ENCODE results near the gene ANTKMT. TPM values are rescaled to one million over a fixed set of nuclear protein-coding genes. Genes with fewer than 3 reads are reported as not detected.

ANTKMT gene
- total RNA-seq, 1 donor from 2014 or later, result 22.6 TPM

GRCh38 chr16:710500-711075 is 10.4 kb upstream of the ANTKMT start:
- peaks cover 8% of the 10 kb centered on the region for H3K4me1 Mint-ChIP-seq (ENCODE audit: low read depth, unreplicated experiment)
- H3K79me2 ChIP-seq (ENCODE audit: insufficient read depth, low read length), result no peaks in the 10 kb centered on the region

GRCh38 chr16:711084-711483 is 9.9 kb upstream of the ANTKMT start:
- peaks cover 8% of the 10 kb centered on the region for H3K4me1 Mint-ChIP-seq (ENCODE audit: low read depth, unreplicated experiment)
- TF ChIP-seq CTCF (IDR thresholded peaks at IDR 0.05; ENCODE audit: insufficient read depth, low read depth, low read length) (no peak), EZH2 (IDR thresholded peaks at IDR 0.05; ENCODE audit: insufficient read depth, low read length) (no peak)
- no peaks in the 10 kb centered on the region for H3K9me3 ChIP-seq (ENCODE audit: insufficient read depth, low read depth, low read length)

More at GRCh38 chr16:710500-711075, 10.4 kb upstream of the ANTKMT start:
- Mint-ChIP-seq H3K4me3 (ENCODE audit: unreplicated experiment) (no peak overlapping the region), H3K9me3 (ENCODE audit: unreplicated experiment) (peaks cover 3% of the 10 kb centered on the region), H3K27me3 (ENCODE audit: low read depth, unreplicated experiment) (peaks cover 23% of the 10 kb centered on the region), H3K27ac (ENCODE audit: unreplicated experiment) (peak overlapping the region; percentile 53), H3K36me3 (ENCODE audit: low read depth, unreplicated experiment) (no peaks in the 10 kb centered on the region)
- no peaks in the 10 kb centered on the region for H3K9me3 ChIP-seq (ENCODE audit: insufficient read depth, low read depth, low read length)
- FAIRE-seq, result no peak
- no peaks in the 10 kb centered on the region for H3K36me3 ChIP-seq (ENCODE audit: insufficient read depth, low read length)
- peaks cover 15% of the 10 kb centered on the region for H3K27me3 ChIP-seq (ENCODE audit: insufficient read depth, low read length)
- H3K4me1 ChIP-seq (ENCODE audit: insufficient read depth, low read length), result peaks cover 24% of the 10 kb centered on the region
- TF ChIP-seq CTCF (IDR thresholded peaks at IDR 0.05; ENCODE audit: insufficient read depth, low read depth, low read length) (no peak), EZH2 (IDR thresholded peaks at IDR 0.05; ENCODE audit: insufficient read depth, low read length) (no peak)
- no peak overlapping the region for H3K4me2 ChIP-seq (ENCODE audit: low read length)
- H2AFZ ChIP-seq (ENCODE audit: low read depth, low read length), result no peak overlapping the region
- H3K27ac ChIP-seq (ENCODE audit: low read depth, low read length), result no peak overlapping the region
- H3K9ac ChIP-seq (ENCODE audit: low read length), result no peak overlapping the region
- peaks cover 6% of the 10 kb centered on the region for H4K20me1 ChIP-seq (ENCODE audit: insufficient read depth, low read length)
- no peak for DNase-seq (ENCODE audit: low read depth)
- no peak overlapping the region for H3K4me3 ChIP-seq (ENCODE audit: insufficient read depth, low read depth, low read length)

More at GRCh38 chr16:711084-711483, 9.9 kb upstream of the ANTKMT start:
- FAIRE-seq (no peak), DNase-seq (ENCODE audit: low read depth) (no peak)
- Histone ChIP-seq H3K9ac (ENCODE audit: low read length) (no peak overlapping the region), H3K4me3 (ENCODE audit: insufficient read depth, low read depth, low read length) (no peak overlapping the region), H3K36me3 (ENCODE audit: insufficient read depth, low read length) (no peaks in the 10 kb centered on the region), H3K4me1 (ENCODE audit: insufficient read depth, low read length) (peaks cover 28% of the 10 kb centered on the region), H4K20me1 (ENCODE audit: insufficient read depth, low read length) (peaks cover 8% of the 10 kb centered on the region), H3K27ac (ENCODE audit: low read depth, low read length) (no peak overlapping the region), H3K4me2 (ENCODE audit: low read length) (no peak overlapping the region), H3K27me3 (ENCODE audit: insufficient read depth, low read length) (peaks cover 15% of the 10 kb centered on the region), H2AFZ (ENCODE audit: low read depth, low read length) (no peak overlapping the region), H3K79me2 (ENCODE audit: insufficient read depth, low read length) (no peaks in the 10 kb centered on the region)
- Mint-ChIP-seq H3K4me3 (ENCODE audit: unreplicated experiment) (no peak overlapping the region), H3K27ac (ENCODE audit: unreplicated experiment) (no peak overlapping the region), H3K27me3 (ENCODE audit: low read depth, unreplicated experiment) (peaks cover 23% of the 10 kb centered on the region), H3K36me3 (ENCODE audit: low read depth, unreplicated experiment) (no peaks in the 10 kb centered on the region), H3K9me3 (ENCODE audit: unreplicated experiment) (peaks cover 3% of the 10 kb centered on the region)

All from astrocyte (in vitro differentiated cells and primary cell).